Measurements from ENCODE around the gene KLHL42.

KLHL42 gene

DNA sequence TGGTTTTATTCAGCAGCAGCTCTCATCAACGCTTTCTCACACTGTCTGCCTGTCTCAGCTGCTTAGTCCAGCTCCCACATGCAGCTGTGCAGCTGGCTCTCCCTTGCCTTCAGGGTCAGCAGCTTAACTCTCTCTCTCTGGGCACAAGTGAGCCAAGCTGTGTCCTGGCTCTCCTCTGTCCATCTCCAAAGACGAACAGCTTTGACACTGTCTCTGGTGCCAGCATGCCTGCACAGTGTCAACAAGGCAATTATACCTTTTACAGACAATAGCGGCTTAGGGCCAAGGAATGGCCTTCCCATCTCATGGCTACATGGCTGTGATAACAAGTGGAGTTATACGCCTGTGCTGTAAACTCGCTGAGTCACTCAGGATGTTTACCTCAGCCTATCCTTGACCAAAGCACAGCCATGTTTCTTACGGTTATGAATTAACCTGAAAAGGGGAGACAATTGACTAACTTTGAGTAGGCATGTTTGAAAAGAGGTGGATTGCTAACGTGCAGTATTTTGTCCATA lies 38.4 kb downstream of the KLHL42 start:
- H3K4me3 ChIP-seq (ENCODE audit: low read length), result no peak overlapping the region
- no peak for DNase-seq (ENCODE audit: low read depth)
- TF ChIP-seq, protein P1, sequence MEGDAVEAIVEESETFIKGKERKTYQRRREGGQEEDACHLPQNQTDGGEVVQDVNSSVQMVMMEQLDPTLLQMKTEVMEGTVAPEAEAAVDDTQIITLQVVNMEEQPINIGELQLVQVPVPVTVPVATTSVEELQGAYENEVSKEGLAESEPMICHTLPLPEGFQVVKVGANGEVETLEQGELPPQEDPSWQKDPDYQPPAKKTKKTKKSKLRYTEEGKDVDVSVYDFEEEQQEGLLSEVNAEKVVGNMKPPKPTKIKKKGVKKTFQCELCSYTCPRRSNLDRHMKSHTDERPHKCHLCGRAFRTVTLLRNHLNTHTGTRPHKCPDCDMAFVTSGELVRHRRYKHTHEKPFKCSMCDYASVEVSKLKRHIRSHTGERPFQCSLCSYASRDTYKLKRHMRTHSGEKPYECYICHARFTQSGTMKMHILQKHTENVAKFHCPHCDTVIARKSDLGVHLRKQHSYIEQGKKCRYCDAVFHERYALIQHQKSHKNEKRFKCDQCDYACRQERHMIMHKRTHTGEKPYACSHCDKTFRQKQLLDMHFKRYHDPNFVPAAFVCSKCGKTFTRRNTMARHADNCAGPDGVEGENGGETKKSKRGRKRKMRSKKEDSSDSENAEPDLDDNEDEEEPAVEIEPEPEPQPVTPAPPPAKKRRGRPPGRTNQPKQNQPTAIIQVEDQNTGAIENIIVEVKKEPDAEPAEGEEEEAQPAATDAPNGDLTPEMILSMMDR (conservative IDR thresholded peaks at IDR 0.05; ENCODE audit: low read depth, low read length), result no peak

DNA sequence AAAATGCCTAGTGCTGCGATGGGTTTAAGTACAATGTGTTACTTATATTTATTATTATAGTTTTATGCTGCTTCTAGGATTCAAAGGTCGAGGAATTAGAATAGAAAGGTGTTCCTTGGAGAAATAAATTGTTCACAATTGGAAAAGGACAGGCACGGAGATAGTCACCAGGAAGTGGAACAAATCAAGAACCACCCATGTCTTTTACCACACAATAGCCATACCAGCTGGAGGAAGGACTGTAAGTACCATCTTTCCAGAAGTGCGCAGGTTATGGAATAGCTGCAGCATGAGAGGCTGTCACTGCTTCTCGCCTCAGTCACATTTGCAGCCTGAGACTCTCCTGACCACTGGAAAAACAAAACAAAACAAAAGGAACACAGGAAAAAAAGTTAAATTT lies 40.5 kb downstream of the KLHL42 start:
- no peak for DNase-seq (ENCODE audit: low read depth)
- TF ChIP-seq, protein P1 (conservative IDR thresholded peaks at IDR 0.05; ENCODE audit: low read depth, low read length), result no peak
- H3K4me3 ChIP-seq (ENCODE audit: low read length), result no peak overlapping the region

DNA sequence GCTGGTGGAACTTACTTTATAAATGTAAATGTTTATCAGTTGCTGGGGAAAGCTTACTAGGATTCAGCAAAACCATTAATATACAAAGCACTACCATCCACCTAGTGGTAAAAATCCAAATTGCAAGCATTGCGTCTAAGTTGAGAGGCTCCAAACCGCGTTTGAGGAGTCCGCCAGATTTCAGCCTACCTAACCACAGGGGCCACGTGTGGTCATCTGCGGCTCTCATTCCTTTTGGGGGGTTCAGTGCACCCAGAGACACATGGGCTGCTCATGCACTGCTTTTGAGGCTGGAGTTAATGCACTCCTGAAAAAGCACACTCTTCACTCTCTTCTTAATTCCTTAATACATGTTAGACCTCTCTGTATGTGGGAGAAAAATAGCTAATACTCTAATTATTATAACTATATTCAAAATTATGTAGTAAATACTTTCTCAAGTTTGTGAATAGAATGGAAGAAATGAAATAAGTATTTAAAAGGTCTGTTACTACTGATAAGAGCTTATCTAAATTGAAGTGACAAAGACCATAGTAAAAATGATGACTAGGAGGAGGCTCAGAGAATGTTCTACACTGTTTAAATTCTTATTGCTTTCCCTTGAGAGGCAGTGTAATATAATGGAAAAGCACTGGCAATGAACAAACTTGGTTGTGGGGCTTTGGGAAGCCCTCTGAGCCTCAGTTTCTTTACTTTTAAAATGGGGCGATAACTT lies 41.4 kb downstream of the KLHL42 start:
- DNase-seq (ENCODE audit: low read depth), result peak; percentile 33
- TF ChIP-seq, protein P1 (conservative IDR thresholded peaks at IDR 0.05; ENCODE audit: low read depth, low read length), result peak; percentile 78
- H3K4me3 ChIP-seq (ENCODE audit: low read length), result no peak overlapping the region

DNA sequence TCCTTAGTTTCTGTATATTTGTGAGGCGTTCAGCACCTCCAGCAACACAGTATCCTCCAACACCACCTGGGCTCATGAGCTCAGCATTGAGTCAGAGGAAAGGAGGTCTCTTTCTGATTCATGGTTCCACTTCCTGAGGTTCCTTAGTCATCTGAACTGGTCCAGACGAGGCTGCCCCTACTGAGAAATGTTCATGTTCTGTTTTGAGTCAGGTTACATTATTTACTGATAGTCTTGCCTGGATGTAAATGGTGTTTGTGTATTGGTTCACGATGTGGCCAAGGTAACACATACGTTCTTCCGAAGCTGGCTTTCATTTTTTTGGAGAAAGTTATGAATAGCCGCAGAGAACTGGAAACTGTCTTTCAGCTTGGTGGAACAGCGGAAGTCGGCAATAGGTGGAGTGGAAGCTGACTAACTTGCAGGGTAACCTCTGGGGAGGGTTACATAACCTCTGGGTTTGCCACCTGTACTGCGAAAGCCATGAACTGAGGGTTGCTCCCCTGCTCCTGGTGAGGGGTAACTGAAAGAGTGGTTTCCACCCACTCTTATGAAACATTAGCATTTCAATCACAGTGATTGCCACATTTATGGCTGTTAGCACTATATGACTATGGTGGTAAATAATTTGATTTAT lies 42.2 kb downstream of the KLHL42 start:
- no peak overlapping the region for H3K4me3 ChIP-seq (ENCODE audit: low read length)
- TF ChIP-seq, protein P1 (conservative IDR thresholded peaks at IDR 0.05; ENCODE audit: low read depth, low read length), result no peak
- no peak for DNase-seq (ENCODE audit: low read depth)

DNA sequence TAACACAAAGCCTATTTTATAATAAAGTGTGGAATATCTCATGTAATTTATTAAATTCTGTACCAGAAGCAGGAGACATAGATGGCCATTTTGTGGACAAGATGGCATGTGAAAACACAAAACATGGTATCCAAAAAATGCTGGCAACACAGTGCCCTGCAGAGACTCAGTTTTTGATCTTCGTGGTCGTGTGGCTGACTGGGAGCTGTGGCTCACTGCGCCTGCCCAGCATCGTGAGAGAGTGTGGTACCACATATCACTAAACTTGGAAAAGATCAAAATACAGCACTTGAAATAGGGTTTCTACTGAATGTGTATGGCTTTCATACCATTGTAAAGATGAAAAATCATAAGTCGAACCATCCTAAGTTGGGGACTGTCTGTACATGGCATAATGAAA lies 43.0 kb downstream of the KLHL42 start:
- DNase-seq (ENCODE audit: low read depth), result no peak
- TF ChIP-seq, protein P1 (conservative IDR thresholded peaks at IDR 0.05; ENCODE audit: low read depth, low read length), result no peak

DNA sequence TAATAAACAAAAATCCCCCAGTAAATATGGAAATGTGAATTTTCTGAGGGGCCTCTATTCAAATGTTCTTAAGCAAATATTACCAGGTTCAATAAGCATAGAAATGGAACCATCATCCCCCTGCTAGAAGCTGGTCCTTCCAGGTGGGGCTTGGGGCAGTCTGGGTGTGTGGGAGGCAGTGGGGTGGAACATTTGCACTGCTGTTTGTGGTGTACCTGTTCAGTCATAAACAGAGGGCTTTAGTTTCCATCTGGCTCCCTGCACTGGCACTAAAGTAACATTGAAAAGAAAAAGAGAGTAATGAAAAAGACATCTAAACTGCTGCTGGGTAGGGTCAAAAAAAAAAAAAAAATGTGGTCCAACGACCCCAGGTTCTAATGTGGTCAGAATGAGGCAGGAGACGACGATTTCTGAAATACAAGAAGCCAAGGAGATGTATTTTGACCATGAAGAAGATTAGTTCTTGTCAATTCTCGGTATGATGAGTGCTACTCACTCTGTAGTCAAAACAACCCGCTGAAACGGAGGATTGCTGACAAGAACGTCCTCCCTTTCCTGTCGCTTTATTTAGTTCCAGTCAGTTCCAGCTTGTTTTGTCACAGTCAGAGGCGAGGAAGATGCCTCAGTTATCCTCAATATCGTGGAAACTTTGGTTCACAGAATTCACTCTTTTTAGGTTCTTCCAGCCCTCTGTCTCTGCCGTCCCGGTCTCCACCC lies 44.3 kb downstream of the KLHL42 start:
- no peak overlapping the region for H3K4me3 ChIP-seq (ENCODE audit: low read length)
- TF ChIP-seq, protein P1 (conservative IDR thresholded peaks at IDR 0.05; ENCODE audit: low read depth, low read length), result no peak
- no peak for DNase-seq (ENCODE audit: low read depth)

More for the DNA sequence above, 43.0 kb downstream of the KLHL42 start:
- no peak overlapping the region for H3K4me3 ChIP-seq (ENCODE audit: low read length)

Measured in retinal pigment epithelial cell (primary cell).